CD4-positive, alpha-beta T cell treated with Interleukin-2 at 100 ng/mL for 4 hours (primary cell): ENCODE data around the gene AP4B1.

Experiments
- DNase-seq: peaks from one replicate; pipeline ENCODE4 v3.0.0-alpha.2; 2020; ENCODE audit warnings: low spot score

The AP4B1 gene

GRCh38 chr1:113895098-113895497 is 9.5 kb downstream of the AP4B1 start:
- no peak for DNase-seq

DNA sequence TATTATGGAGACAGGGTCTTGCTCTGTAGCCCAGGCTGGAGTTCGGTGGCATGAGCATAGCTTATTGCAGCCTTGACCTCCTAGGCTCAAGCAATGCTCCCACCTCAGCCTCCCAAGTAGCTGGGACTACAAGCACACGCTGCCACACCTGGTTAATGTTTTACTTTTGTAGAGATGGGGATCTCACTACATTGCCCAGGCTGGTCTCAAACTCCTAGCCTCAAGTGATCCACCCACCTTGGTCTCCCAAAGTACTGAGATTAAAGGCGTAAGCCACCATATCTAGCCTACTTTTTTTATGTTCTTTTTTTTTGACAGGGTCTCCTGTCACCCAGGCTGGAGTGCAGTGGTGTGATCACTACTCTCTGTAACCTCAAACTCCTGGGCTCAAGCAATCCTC is 11.3 kb downstream of the AP4B1 start:
- no peak for DNase-seq

- no peak for DNase-seq
These were observed 12.9 kb downstream of the AP4B1 start for GRCh38 chr1:113891631-113892220.

DNA sequence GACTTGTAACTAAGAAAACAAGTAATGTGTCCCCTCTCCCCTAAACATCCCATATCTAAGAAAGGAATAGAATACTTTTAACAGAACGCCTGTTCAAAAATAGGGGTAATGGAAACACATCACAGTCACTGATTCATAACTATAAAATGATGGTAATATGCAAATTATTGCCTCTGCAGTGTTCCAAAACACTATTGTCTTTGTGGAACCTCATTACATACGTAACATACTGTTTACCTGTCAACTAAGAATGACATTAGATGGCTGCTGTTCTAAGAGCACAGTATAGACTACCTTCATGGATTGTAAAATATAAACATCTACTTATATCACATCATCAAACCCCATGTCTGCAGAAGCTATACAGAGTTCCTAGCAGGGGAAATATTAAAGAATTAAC is 13.8 kb downstream of the AP4B1 start:
- no peak for DNase-seq

DNA sequence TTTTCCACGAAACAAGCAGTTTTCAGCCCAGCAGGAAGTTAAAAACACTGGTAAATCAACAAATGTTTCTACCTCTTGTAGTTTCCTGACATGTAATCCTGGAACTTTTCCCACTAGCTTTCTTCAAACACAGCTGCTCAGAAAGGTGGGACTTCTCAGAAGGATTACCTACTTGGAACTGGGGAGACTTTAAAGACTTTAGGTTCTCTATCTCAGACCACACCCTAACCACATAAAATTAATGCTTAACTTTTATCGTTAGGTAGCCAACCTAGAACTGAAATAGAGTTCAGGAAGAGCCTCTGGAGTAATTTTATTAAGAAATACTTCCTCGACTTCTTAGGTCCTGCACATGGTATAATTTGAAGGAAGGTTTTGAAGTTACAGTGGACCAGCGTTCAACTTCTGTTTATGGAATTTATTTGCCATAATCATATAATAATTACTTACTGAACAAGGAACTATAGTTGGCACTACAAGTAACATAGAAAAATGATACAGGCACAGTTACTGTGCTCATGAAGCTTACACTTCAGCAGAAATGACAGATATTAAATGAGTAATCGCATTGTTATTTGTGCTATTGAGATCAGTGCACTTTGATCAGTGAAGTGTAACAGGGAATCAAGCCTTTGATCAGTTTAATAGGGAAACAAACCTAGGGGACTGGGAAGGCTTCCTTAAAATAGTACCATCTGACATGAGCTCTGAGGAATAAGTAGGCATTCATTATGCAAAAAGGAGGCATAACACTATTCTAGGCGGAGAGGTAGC is 17.0 kb downstream of the AP4B1 start, which contains the start of gene BCL2L15:
BCL2L15 (minus strand) TSS at position 180 of the 774 bp plus-strand sequence. CDS start 206 bp downstream, outside the sequence.
- DNase-seq = peak; percentile 50

DNA sequence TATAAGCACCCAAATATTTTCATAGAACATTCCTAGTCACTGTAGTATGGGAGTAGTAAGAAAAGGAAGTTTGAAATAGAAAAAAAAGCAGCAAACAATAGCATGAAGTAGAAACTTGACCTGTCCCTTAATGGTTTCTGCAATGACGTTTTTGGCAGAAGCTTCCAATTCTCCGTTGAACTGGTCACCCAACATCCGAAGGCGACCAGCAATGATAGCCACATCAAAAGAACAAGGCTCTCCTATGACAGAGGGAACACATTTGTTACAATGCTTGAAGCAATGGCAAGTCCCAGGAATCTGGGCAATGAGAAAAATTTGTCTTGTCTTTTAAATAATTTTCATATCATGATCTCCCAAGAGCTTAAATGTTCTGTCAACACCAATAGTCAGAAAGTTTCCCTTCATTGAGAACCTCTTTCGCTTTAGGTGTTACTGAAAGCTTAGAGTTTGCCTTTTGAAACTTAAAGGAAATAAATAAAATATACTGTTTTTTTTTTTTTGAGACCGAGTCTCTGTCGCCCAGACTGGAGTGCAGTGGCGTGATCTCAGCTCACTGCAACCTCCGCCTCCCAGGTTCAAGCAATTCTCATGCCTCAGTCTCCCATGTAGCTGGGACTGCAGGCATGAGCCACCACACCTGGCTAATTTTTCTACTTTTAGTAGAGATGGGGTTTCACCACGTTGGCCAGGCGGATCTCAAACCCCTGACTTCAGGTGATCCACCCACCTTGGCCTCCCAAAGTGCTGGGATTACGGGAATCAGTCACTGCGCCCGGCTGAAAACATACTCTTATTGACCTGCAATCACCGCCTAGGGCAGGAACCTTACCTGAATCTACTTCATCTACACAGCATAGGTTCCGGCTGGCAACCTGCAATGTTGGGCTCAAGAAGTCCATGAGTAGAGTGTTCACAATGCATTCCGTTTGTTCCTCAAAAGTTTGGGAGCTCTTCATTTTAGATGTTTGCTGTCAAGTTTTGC is 17.9 kb downstream of the AP4B1 start:
- no peak for DNase-seq

DNA sequence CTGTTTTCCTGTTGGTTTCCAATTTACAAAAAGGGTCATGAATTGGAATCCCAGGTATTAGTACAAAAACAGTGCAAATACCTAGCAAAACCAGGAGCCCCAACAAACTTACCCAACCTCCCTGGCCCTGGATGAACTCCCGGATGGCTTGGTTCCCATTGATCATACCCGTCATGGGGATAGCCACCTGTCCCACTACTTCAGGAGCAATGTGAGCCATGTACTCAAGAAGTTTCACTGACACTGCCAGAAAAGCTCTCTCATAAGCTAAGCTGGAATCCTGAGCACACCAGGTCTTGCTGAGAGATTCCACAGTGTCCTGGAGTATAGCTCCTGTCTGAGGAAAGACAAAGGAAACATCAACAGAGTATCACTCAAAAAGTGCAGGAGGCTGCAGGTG is 22.9 kb downstream of the AP4B1 start:
- no peak for DNase-seq

DNA sequence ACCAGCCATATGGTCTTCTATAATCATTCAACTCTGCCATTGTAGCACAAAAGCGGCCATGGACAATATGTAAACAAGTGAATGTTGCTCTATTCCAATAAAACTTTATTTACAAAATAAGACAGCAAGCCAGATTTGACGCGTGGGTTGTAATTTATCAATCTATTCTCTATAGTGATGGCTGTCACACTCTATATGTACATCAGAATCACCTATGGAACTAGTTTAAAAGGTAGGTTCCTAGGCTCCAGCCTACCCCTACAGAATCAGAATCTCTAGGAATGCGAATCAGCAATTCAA is 24.9 kb downstream of the AP4B1 start:
- DNase-seq = no peak

DNA sequence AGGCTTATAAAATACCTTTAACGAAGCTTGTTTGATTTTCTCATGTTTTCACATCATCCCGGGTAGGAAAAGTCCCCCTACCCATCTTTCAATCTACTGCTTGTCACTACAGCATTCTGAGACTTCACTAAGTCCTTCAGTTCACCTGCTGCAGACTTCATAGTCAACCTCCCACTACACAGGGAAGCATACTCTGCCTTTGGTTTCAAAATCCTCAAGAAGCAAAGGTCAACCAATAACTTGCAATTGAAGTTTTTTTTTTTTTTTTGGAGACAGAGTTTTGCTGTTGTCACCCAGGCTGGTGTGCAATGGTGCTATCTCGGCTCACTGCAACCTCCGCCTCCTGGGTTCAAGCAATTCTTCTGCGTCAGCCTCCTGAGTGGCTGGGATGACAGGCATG is 28.4 kb downstream of the AP4B1 start:
- DNase-seq = no peak

DNA sequence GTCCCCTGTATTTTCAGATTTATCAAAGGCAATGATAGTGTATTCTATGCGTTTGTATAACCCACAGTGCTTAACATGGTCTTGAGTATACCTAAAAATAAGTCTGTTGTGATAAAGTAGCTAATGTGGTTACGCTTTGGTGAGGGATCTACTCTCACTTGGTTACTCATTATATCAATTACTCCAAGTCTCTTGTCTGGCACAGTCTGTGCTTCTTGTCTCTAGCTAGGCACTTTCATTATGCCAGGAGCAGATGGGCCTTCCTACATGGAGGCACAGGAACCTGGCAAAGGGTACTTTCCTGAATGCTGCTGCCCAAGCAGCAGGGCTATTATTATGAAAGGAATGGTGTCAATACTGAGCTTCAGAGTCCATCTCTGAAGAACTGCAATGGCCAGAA is 28.9 kb downstream of the AP4B1 start:
- no peak for DNase-seq

DNA sequence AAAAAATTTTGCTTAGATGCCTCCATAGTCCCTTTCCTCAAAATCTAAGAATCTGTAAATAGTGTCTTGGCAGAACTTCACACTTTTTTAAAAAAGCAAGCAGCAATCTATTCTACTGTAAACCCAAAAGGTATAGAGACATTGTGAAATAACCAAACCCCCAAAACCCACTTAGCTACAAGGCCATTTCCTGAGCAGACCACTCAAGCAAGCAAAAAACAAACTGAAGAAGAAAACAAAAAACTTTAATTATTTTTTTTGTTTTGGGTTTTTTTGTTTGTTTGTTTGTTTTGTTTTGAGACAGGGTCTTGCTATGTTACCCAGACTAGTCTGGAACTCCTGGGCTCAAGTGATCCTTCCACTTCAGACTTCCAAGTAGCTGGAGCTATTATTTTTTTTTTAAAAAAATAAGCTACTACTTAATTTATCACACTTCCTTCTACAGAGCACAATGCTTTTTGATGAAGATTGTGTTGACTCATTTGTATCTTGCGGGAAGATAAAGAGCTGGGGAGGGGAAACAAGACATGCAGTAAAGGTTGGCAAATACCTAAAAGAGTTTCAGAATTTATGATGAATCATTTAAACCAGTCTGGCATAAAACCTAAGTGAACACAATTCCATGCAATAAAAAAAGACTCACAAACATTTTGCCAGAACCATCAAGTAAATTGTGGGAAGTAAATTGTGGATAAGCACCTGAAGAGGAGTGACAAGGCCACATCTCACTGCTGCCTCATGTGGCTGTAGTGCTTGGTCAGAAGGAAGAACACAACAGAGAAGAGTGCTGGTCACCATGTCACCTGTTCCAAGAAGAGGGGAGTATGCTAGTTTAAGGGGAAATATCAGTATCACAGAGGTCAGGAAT is 30.4 kb downstream of the AP4B1 start:
- DNase-seq = peak; percentile 70

- no peak for DNase-seq
These were observed 32.2 kb downstream of the AP4B1 start for GRCh38 chr1:113872219-113872935.

DNA sequence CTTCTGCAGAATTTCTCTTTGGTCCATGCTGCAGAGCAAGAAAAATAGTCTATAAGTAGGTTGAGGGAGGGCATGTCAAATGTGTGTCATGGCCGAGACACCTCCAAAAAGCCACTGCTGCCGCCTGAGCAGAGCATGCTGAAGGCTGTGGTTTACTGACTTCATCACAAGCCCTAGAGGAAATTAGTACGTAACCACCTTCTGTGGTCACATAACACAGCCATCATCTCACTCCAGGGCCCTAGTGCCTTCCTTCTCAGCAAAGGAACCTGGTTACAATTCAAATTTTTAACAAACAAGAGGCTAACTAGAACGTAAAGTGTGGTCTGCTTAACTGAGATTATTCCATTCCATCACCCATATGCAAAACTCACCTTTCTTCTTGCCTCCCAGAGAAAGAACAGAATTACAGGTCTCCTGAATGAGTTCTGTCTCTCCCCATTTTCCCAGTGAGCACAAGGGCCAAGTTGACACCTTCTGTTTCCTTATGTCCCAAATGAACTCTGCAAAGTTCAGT is 32.9 kb downstream of the AP4B1 start, which contains the start of gene PTPN22:
PTPN22 (minus strand) TSS at position 116 of the 517 bp plus-strand sequence.
- peak; percentile 90 for DNase-seq

DNA sequence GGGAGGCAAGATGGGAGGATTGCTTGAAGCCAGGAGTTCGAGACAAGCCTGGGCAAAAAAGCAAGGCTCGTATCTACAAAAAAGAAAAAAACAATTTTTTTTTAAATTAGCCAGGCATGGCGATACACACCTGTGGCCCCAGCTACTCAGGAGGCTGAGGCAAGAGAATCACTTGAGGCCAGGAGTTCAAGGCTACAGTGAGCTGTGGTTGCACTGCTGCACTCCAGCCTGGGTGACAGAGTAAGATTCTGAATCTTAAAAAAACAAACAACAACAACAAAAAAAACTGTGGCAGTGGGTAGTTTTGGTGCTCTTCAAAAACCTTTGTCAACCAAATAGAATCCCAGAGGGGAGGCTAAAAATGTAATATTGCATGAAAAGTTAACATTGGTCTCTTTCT is 33.8 kb downstream of the AP4B1 start:
- DNase-seq = no peak

GRCh38 chr1:113868387-113869083 is 36.1 kb downstream of the AP4B1 start:
- peak; percentile 39 for DNase-seq

GRCh38 chr1:113861641-113862040 is 43.0 kb downstream of the AP4B1 start:
- DNase-seq = no peak

GRCh38 chr1:113860891-113861290 is 43.7 kb downstream of the AP4B1 start:
- DNase-seq = no peak

DNA sequence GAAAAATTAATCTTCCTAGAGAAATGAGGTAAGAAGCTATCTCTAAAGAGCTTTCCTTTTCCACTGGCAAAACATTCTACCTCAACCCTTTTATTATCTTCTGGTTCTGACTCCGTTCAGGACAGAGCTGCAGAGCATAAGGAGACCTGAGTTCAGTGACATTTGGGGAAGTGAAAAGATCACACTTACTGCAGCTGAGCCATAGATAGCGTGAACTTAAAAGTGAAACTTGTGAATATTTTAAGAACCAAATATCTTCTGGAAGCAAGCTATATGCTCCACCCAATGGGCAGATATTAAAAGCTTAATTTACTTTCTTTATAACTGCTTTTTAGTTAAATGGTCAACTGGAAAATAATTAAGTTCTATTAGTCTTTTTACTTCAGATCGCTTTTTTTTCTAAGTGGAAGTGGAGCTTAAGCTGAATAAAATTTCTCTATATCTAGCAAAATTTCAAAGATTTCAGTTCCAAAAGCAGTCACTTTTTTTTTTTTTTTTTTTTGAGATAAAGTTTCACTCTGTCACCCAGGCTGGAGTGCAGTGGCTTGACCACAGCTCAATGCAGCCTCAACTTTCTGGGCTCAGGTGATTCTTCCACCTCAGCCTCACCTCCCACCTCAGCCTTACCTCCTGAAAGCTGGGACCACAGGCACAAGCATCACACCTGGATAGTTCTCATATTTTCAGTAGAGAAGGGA is 45.0 kb downstream of the AP4B1 start:
- no peak for DNase-seq

GRCh38 chr1:113858982-113859381 is 45.6 kb downstream of the AP4B1 start:
- DNase-seq = no peak
